ENCODE measurements around the gene ATP2B1.

- TF ChIP-seq CTCF (conservative IDR thresholded peaks at IDR 0.05), result no peak
- no peak for TF ChIP-seq ZFX (IDR thresholded peaks at IDR 0.05)
Observed at GRCh38 chr12:89567691-89568239, 140.9 kb downstream of the ATP2B1 start.
